ENCODE results near the gene ERRFI1. TPM values are rescaled to one million over a fixed set of nuclear protein-coding genes. Genes with fewer than 3 reads are reported as not detected.

The ERRFI1 gene
- total RNA-seq, 1 donor from 2014 or later, result 3.2 TPM

- peaks cover 5% of the 10 kb centered on the region for H3K36me3 Mint-ChIP-seq (ENCODE audit: low read depth)
- intact Hi-C loops (cut with micrococcal nuclease), result no loop called here
- no peak overlapping the region for H3K4me3 Mint-ChIP-seq
- H3K27ac Mint-ChIP-seq, result no peak overlapping the region
- no peaks in the 10 kb centered on the region for H3K9me3 Mint-ChIP-seq
- H3K4me1 Mint-ChIP-seq (ENCODE audit: low read depth), result peaks cover 12% of the 10 kb centered on the region
- no peak for DNase-seq (ENCODE audit: low spot score)
- peaks cover 45% of the 10 kb centered on the region for H3K27me3 Mint-ChIP-seq (ENCODE audit: insufficient read depth)
Measured at GRCh38 chr1:8022395-8023286, 3.5 kb downstream of the ERRFI1 start.

- no peak for DNase-seq (ENCODE audit: low spot score)
- peaks cover 9% of the 10 kb centered on the region for H3K4me1 Mint-ChIP-seq (ENCODE audit: low read depth)
- intact Hi-C loops (cut with micrococcal nuclease), result no loop called here
- H3K36me3 Mint-ChIP-seq (ENCODE audit: low read depth), result peaks cover 5% of the 10 kb centered on the region
- no peaks in the 10 kb centered on the region for H3K9me3 Mint-ChIP-seq
- no peak overlapping the region for H3K27ac Mint-ChIP-seq
- H3K4me3 Mint-ChIP-seq, result no peak overlapping the region
- peaks cover 41% of the 10 kb centered on the region for H3K27me3 Mint-ChIP-seq (ENCODE audit: insufficient read depth)
Measured at GRCh38 chr1:8021676-8022266, 4.3 kb downstream of the ERRFI1 start.

GRCh38 chr1:8020032-8020431, 6.1 kb downstream of the ERRFI1 start:
- intact Hi-C loops (cut with micrococcal nuclease), result no loop called here
- Mint-ChIP-seq H3K36me3 (ENCODE audit: low read depth) (peaks cover 1% of the 10 kb centered on the region), H3K4me3 (no peak overlapping the region), H3K4me1 (ENCODE audit: low read depth) (peaks cover 2% of the 10 kb centered on the region), H3K9me3 (no peaks in the 10 kb centered on the region), H3K27me3 (ENCODE audit: insufficient read depth) (peaks cover 41% of the 10 kb centered on the region), H3K27ac (no peak overlapping the region)
- no peak for DNase-seq (ENCODE audit: low spot score)

- no peaks in the 10 kb centered on the region for H3K9me3 Mint-ChIP-seq
- no peak overlapping the region for H3K4me3 Mint-ChIP-seq
- H3K27me3 Mint-ChIP-seq (ENCODE audit: insufficient read depth), result peaks cover 36% of the 10 kb centered on the region
- H3K36me3 Mint-ChIP-seq (ENCODE audit: low read depth), result no peaks in the 10 kb centered on the region
- H3K4me1 Mint-ChIP-seq (ENCODE audit: low read depth), result peaks cover 5% of the 10 kb centered on the region
- intact Hi-C loops (cut with micrococcal nuclease), result no loop called here
- DNase-seq (ENCODE audit: low spot score), result no peak
- H3K27ac Mint-ChIP-seq, result no peak overlapping the region
Measured at GRCh38 chr1:8019229-8019620, 6.9 kb downstream of the ERRFI1 start.

- intact Hi-C loops (cut with micrococcal nuclease), result no loop called here
Measured at GRCh38 chr1:8018492-8019228, 7.4 kb downstream of the ERRFI1 start.

GRCh38 chr1:8017495-8018197, 8.5 kb downstream of the ERRFI1 start:
- no peak overlapping the region for H3K4me3 Mint-ChIP-seq
- intact Hi-C loops (cut with micrococcal nuclease), result no loop called here
- no peak for DNase-seq (ENCODE audit: low spot score)
- no peak overlapping the region for H3K27ac Mint-ChIP-seq
- no peaks in the 10 kb centered on the region for H3K36me3 Mint-ChIP-seq (ENCODE audit: low read depth)
- H3K27me3 Mint-ChIP-seq (ENCODE audit: insufficient read depth), result peaks cover 22% of the 10 kb centered on the region
- H3K9me3 Mint-ChIP-seq, result no peaks in the 10 kb centered on the region
- H3K4me1 Mint-ChIP-seq (ENCODE audit: low read depth), result peaks cover 5% of the 10 kb centered on the region

More at GRCh38 chr1:8018492-8019228, 7.4 kb downstream of the ERRFI1 start:
- Mint-ChIP-seq H3K27me3 (ENCODE audit: insufficient read depth) (peaks cover 31% of the 10 kb centered on the region), H3K4me1 (ENCODE audit: low read depth) (peaks cover 5% of the 10 kb centered on the region), H3K27ac (no peak overlapping the region), H3K4me3 (no peak overlapping the region), H3K36me3 (ENCODE audit: low read depth) (no peaks in the 10 kb centered on the region), H3K9me3 (no peaks in the 10 kb centered on the region)
- no peak for DNase-seq (ENCODE audit: low spot score)

- H3K4me1 Mint-ChIP-seq (ENCODE audit: low read depth), result peaks cover 5% of the 10 kb centered on the region
- intact Hi-C loops (cut with micrococcal nuclease), result no loop called here
Measured at GRCh38 chr1:8016895-8017241, 9.2 kb downstream of the ERRFI1 start.

GRCh38 chr1:8016210-8016894, 9.8 kb downstream of the ERRFI1 start:
- Mint-ChIP-seq H3K4me1 (ENCODE audit: low read depth) (peaks cover 5% of the 10 kb centered on the region), H3K27me3 (ENCODE audit: insufficient read depth) (peaks cover 18% of the 10 kb centered on the region), H3K4me3 (no peak overlapping the region), H3K9me3 (no peaks in the 10 kb centered on the region), H3K27ac (no peak overlapping the region), H3K36me3 (ENCODE audit: low read depth) (no peaks in the 10 kb centered on the region)
- intact Hi-C loops (cut with micrococcal nuclease), result no loop called here
- no peak for DNase-seq (ENCODE audit: low spot score)

More at GRCh38 chr1:8016895-8017241, 9.2 kb downstream of the ERRFI1 start:
- Mint-ChIP-seq H3K27me3 (ENCODE audit: insufficient read depth) (peaks cover 18% of the 10 kb centered on the region), H3K9me3 (no peaks in the 10 kb centered on the region), H3K36me3 (ENCODE audit: low read depth) (no peaks in the 10 kb centered on the region), H3K27ac (no peak overlapping the region), H3K4me3 (no peak overlapping the region)
- no peak for DNase-seq (ENCODE audit: low spot score)

- peaks cover 5% of the 10 kb centered on the region for H3K4me1 Mint-ChIP-seq (ENCODE audit: low read depth)
- H3K27ac Mint-ChIP-seq, result no peak overlapping the region
- H3K9me3 Mint-ChIP-seq, result no peaks in the 10 kb centered on the region
- intact Hi-C loops (cut with micrococcal nuclease), result loop anchor here (1.0 kb wide), 2 partner anchors 299 to 334 kb away; no protein-coding TSS in a partner anchor
- no peak overlapping the region for H3K4me3 Mint-ChIP-seq
- peaks cover 18% of the 10 kb centered on the region for H3K27me3 Mint-ChIP-seq (ENCODE audit: insufficient read depth)
- no peak for DNase-seq (ENCODE audit: low spot score)
- no peaks in the 10 kb centered on the region for H3K36me3 Mint-ChIP-seq (ENCODE audit: low read depth)
Measured at GRCh38 chr1:8015809-8016165, 10.3 kb downstream of the ERRFI1 start.

GRCh38 chr1:8015036-8015808, 10.9 kb downstream of the ERRFI1 start:
- Mint-ChIP-seq H3K36me3 (ENCODE audit: low read depth) (no peaks in the 10 kb centered on the region), H3K27me3 (ENCODE audit: insufficient read depth) (peaks cover 18% of the 10 kb centered on the region), H3K4me3 (no peak overlapping the region), H3K9me3 (no peaks in the 10 kb centered on the region), H3K4me1 (ENCODE audit: low read depth) (peaks cover 5% of the 10 kb centered on the region), H3K27ac (no peak overlapping the region)
- intact Hi-C loops (cut with micrococcal nuclease), result loop anchor here (1.0 kb wide), 2 partner anchors 299 to 334 kb away; no protein-coding TSS in a partner anchor
- DNase-seq (ENCODE audit: low spot score), result peak; percentile 22

- no peaks in the 10 kb centered on the region for H3K36me3 Mint-ChIP-seq (ENCODE audit: low read depth)
- no peak overlapping the region for H3K4me3 Mint-ChIP-seq
- H3K9me3 Mint-ChIP-seq, result no peaks in the 10 kb centered on the region
- peaks cover 5% of the 10 kb centered on the region for H3K4me1 Mint-ChIP-seq (ENCODE audit: low read depth)
- no peak overlapping the region for H3K27ac Mint-ChIP-seq
- intact Hi-C loops (cut with micrococcal nuclease), result no loop called here
- peaks cover 18% of the 10 kb centered on the region for H3K27me3 Mint-ChIP-seq (ENCODE audit: insufficient read depth)
- no peak for DNase-seq (ENCODE audit: low spot score)
Measured at GRCh38 chr1:8014381-8014988, 11.6 kb downstream of the ERRFI1 start.

Measured in activated T-helper 1 cell treated with anti-CD3 and anti-CD28 coated beads, Interleukin-12 subunit alpha, Interleukin-12 subunit beta, Interleukin-2, Interleukin-4 antibody, amounts not matched to agents 30 ng/mL and 10 ng/mL and 1 ng/mL, durations not matched to agents 14 hours and 24 hours and 36 hours (primary cell).